HG02981 (cell line): Measurements from ENCODE around the gene EID1.

ENCODE experiments used
- ATAC-seq: cut with Tn5 transposase; IDR thresholded peaks from one replicate; pipeline ENCODE4 v1.9.1; 2021; ENCODE audit warnings: mild to moderate bottlenecking, moderate library complexity; ENCODE audit not compliant: unreplicated experiment

The EID1 gene

DNA sequence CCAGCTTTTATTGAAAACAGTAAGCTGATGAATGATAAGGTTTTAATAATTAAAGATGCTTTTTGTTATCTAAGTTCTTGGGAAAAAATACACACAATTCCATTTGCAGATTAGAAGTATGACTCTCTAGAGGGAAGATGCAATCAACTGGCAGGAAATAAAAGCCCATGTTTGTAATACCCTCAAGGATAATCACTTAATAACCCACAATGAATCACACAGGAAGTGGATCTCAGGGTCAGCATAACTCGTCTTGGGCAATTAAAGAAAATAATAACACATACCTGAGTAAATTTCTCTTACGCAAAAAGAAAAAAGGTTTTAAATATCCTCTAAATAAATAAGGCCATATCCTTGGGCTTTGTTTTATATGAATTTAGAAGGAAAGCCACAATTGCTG, 9.4 kb upstream of the EID1 start:
- ATAC-seq: no peak

DNA sequence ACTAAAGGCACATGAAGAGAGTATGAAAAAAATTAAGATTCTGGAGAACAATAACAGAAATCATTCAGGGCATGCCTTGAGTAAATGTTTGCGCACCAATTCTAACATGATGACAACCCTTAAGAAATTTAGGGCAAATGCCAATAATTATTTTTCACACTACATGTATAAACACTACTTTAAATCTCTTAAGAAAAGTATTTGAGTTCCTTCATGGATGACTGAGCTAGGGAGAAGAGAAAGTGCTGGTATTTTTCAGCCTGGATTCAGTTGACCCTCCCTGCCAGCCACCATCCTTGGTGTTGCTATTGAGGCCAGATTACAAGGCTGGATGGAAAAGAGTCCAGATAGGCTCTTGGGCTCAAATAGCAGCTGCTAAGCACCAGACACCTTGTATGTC, 8.0 kb upstream of the EID1 start:
- no peak for ATAC-seq

DNA sequence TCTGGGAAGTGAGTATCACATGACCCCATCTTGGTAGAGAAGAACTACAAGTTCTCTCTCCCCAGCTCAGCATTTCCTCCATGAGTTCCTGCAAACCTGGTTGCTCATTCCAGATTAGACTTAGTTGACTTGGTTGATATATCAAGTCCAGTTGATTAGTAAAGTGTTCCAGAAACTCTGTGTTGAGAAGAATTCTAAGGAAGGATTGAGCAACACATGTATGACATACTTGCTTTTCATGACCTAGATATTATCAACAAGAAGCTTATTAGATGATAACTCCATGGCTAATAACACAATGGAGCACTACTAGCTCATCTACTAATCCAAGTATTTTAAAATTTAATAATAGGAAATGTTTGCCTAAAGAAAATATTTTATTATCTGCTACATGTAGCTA, 6.4 kb upstream of the EID1 start:
- ATAC-seq: no peak

DNA sequence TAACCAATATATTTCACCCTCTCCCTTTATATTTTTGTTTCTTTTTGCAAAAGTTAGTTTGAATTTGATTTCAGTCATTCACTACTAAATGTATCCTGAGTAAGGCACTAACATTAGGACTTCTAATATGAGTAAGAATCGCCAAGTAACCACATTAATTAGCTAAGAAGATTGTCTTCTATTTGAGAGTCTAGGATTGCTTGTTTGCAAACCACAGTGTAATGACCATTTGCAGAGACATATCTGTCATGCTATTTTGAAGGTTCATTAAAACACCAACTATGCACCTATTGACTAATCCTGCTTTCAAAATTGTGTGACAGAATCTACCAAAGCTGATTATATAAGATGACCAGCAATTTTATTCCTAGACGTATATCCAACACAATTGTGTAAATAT, 5.3 kb upstream of the EID1 start:
- ATAC-seq: no peak

DNA sequence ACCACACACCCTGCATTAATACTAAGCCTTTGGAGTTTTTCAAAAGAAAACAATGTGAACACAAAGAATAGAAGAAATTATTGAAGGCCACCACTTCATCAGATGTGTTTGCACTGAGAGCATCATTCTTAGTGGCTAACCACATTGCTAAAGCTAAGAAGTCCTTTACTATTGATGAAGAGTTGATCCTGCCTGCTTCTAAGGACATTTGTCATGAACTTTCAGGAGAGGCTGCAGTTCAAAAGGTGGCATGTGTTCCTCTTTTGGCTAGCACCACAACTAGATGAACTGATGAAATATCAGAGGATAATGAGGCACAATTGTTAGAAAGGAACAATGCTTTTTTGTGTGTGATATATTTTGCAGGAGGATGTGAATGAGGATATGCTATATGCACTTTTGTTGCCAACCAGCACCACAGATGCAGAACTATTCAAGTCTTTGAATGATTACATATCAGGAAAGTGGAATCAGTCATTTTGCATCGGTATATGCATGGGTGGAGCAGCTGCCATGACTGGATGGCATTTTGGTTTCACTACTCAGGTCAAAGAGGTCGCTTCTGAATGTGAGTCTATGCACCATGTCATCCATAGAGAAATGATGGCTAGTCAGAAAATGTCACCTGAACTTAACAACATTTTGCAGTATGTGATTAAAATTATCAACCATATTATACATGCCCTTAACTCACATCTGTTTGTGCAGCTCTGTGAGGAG, 2.5 kb upstream of the EID1 start:
- ATAC-seq: no peak

DNA sequence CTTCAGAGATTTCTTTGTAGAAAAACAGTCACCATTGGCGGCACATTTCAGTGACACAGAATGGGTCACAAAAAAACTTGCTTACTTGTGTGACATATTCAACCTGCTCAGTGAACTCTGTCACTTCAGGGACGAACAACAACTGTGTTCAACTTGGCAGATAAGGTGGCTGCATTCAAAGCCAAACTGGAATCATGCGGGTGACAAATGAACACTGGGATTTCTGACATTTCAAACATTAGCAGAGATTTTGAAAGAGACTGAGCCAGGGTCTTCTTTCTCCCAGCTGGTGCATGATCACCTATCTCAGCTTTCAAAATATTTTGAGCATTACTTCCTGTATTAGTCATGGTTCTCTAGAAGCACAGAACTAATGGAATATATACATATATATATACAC, 1.9 kb upstream of the EID1 start:
- ATAC-seq: no peak

DNA sequence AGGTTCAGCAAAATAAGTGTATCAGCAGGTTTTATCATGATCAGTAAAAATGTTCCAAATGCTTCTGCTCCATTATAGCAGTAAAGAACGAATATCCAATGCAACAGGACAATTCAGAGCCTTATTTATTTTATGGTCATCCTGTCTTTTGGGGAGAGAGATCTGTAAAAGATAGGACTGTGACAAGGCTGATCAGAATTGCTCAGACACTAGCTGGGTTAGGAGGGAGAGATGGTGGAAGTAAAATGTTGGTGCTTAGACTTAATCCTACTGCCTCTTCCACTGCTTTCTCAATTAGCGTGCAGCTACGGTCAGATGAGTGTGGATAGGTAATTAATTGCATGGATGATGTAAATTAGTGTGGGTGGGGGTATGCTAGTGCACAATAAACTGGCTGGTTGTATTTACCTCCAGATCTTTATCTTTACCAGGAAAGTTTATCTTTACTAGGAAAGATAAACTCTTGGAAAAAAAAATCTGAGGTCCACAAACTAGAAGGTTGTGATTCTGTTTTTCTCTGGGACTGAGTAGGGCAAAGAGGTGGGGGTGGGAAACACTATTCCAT, 2.2 kb downstream of the EID1 start:
- no peak for ATAC-seq

DNA sequence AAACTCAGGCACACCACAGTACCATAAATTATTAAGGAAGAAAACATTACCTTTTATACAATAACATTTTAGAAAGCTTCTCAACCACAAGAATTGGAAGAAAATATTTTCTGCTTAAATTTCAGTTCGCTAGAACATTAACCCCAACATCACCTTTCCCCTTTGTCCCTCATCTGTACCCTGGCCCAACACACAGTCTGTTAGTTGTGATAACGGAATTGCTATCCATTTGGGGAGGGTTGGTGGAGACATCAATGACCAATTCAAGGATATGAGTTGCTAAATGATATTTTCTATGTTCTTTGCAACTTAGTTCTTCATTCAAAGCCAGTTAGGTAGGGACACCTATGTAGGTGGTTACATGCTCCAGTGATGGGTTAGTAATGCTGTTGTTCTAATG, 5.8 kb downstream of the EID1 start:
- no peak for ATAC-seq

DNA sequence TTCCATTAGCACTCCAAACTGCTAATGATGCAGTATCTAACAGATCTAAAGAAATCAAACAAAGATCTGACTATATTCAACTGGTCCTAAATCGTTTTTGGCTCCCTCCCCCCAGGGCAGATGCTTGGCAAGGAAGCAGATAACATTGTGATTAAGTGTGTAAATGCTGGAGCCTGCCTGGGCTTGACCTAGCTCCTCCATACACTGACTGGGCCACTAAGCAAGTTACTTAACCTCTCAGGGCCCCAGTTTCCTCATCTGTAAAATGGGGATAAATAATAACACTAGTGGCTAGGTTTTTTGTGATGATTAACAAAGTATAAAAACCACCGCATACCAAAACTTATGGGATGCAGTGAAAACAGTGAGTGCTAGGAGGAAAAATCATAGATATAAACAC, 9.2 kb downstream of the EID1 start:
- no peak for ATAC-seq

DNA sequence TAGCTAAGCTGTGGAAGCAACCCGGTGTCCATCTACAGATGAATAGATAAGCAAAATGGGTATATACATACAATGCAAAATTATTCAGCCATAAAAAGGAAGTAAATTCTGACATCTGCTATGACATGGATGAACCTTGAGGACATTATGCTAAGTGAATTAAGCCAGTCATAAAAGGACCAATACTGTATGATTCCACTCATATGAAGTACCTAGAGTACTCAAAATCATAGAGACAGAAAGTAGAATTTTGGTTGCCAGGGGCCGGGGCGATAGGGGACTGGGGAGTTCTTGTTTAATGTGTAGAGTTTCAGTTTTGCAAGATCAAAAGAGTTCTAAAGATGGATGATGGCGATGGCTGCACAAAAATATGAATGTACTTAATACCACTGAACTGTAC, 10.3 kb downstream of the EID1 start:
- ATAC-seq: peak; percentile 67

DNA sequence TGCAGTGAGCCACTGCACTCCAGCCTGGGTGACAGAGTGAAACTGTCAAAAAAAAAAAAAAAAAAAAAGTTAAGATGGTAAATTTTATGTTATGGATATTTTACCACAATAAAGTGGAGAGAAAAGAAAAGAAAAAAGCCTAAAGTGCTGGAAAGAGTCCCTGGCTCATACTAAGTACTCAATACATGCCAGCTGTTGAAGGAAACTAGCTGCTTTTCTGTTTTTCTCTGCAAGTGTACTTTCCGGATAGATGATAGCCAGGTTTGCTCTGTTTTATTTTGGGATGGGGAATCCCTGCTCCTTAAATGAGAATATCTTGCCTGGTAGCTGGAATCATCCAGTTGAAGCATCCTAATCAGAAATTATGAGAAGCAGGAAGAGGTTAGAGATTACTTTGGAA, 10.9 kb downstream of the EID1 start:
- ATAC-seq: no peak

DNA sequence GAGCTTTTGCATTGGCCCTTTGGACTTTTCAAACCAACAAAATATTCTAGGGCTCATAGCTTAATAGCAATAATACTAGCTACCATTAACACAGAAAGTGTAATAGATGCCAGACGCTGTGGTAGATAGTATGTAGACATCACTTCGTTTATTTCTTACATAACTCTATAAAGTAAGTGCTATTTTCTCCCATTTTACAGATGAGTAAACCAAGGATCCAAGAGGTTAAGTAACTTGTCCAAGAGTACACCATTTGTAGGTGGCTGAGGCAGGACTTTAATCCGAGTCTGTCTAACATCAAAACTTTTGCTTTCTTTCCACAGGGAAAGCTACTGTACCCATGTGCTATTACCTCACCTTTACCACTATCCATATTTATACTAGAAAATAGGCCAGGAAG, 12.0 kb downstream of the EID1 start:
- no peak for ATAC-seq

DNA sequence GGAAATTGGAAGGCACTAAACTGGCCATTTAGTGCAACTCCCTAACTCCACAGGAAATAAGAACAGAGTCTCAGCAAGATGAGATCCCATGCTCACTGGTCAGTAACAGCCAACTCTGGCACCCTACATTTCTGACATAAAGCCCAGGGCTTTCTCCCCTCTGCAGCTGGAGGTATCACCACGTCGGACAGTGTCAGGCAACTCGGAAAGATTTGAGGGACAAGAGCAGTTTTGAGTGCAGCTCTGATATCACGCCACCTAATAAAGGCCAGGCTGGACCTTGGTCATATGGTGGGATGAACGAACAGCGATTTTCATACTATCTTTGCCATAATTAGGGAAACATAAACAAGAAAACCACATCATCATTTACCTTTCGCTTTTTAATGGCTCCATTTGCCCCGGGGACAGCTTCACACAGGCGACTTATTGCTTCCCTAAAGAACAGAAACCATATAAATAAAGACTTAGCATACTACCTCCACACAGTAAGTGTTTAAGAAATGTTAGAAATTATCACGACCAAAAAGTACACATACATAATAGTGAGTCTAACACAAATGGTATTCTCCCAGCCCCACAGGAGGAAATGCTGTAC, 12.5 kb downstream of the EID1 start:
- no peak for ATAC-seq

DNA sequence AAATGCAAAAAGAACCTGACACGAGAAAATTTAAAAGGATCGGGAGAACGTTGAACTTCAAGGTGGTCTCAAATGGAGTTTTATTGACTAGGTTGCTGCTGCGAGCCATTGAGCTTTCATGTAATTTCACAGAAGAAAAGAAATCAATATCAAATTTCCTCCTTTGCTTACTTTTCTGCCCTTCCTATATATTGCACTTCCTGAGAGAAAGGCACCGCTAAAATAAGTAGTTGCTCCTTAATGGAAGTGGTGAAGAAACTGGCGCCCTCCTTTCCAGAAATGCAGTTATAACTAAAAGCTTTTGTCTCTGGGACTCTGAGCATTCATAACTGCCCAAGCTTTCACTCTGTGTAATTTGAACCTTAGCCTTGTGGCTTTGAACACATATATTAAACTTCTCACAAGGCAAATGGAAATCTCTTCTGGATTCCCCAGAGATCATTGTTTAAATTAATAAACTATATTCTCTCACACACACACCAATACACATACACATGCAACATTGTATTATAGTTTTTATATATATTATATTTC, 13.4 kb downstream of the EID1 start:
- ATAC-seq: no peak

DNA sequence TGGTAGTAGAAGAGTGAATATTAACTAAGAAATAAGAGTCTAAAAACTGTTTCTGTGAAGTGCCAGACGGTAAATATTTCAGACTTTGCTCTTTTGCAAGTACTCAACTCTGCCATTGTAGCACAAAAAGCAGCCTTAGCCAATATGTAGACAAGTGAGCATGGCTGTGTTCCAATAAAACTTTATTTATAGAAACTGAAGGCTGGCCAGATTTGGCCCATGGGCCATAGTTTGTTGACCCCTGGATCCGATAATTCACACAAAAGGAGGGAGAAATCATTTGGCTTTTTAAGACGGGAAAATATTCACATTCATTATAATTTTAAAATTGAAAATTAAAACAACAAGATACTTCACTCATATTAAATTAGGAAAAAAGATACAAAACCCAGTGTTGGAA, 15.4 kb downstream of the EID1 start:
- no peak for ATAC-seq

DNA sequence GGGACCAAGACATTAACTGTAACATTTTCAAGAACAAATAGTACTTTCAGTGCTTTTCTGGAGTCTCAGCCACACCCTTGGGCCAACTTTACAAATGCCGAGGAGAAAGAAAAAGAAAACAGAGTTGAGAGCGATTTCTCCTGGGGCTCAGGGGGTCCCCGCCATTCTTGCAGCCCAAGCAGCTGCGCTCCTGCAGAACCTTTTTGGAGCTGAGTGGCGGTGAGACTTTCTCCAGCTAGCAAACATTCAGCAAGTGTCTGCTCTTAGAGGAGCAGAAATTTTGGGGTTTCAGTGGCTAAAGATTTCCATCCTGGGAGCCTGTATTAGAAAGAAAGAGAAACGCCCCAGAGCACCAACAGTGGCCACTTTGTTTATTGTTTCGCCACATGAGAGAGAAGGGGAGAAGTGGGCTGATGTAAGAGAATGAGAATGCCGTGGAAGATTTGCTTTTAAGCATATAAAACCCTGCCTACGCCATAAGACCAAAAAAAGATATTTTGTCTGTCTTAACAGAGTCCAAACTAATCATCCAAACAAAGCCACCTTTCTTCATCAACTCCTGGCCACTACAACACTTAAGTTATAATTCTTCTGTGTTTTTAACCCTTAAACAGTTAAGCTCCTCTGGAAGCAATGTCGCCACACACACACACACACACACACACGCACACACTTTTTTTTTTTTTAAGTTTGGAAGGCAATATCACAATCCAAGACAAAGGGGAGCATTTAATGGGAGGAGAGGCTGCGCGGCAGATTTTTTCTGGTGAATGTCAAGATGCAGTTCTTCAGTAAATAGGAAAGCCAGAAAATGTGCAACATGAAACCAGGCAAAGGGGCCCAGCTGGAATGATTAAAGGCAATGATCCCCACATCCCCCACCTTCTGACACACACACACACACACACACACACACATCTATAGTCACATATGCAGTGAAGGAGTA, 19.2 kb downstream of the EID1 start:
- ATAC-seq: no peak

DNA sequence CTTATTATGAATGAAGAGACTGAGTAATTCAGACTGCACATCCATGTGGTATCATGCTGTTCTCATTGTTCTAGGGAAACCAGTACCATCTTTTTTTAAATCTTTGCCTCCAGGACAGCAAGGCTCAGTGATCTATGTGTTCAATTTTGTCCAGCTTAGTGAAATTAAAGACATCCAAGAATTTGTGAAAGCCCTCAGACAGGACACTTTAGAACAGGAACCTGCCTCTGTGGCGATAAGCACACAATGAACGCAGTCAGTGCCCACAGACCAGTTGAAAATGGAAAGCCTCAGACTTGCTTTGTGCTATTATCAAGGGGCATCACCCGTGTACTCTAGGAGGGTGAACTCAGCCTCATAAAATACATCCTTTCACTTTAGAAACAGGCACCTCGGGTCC, 20.1 kb downstream of the EID1 start:
- no peak for ATAC-seq

DNA sequence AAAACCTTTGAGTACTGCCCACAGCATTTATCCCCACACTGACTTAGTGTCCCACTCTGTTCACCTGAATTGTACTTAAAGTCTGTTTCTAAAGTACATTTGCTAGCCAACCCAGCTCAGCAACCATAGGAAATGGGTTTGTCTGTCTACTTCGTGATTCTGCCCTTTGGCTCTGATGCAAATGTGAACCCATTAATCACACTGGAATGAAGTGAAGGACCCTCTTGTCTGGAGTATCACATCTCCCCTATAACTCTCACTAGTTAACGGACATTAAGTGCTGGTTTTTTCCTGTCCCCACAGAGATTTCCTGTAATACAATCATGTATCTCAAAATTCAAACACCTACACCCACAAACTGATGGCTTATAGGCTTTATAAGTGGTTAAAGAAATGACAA, 20.5 kb downstream of the EID1 start:
- no peak for ATAC-seq

DNA sequence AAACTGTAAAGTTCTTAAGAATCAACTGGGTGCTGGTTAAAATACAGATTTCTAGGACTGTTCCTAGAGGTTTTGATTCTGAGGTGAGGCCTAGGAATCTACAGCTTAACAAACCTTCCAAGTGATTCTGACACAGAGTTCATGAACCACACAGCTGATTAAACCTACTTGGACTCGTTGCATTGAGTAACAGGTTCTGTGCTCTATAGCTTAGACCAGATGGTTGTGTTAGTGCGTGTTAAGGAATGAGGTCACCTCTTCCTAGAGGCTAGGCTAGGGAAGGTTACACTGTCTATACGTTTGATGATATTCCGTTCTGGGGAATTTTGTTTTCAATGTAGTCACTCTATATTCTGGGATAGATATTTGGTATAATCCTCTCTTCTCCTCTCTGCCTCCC, 21.9 kb downstream of the EID1 start:
- ATAC-seq: no peak

DNA sequence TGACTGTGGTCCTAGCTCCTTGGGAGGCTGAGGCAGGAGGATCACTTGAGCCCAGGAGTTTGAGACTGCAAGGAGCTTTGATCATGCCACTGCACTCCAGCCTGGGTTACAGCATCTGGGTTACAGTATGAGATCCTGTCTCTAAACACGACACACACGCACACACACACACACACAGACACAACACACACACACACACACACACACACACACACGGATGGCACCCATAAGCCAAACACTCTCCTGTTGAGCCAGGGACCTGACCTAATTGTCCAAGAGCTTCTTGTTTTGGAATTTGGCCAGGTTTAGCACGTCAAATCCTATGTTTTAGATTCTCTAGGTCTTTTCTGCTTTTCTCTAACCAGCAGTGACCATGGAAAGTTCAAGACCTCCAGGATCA, 26.8 kb downstream of the EID1 start:
- no peak for ATAC-seq

DNA sequence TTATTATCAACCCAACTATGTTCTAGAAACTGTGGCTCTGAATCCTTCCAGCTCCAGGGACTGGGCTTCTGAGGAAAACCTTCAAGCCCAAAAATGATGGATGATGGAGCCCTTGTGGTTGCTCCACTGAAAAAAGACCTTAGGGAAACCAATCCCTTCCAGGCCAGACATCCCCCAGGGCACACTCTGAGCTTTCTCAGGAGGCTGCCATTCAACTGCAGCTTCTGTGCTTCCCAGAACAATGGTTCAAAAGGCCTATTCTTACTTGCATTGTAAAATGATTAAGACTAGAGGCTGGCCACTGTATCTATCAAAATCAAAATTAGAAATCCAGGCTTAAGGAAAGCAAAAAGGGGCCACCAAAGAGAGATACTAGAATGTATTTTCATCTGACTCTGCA, 27.3 kb downstream of the EID1 start:
- no peak for ATAC-seq
